HEK293T (cell line): ENCODE measurements around the gene INPP4B.

Source experiments
- ARNT ChIP-seq: fragments of 450-650 bp; IDR thresholded peaks from 2 replicates; pipeline ENCODE4 v1.6.1; 2017; ENCODE audit warnings: mild to moderate bottlenecking
- CTBP1 ChIP-seq: fragments of 450-650 bp; IDR thresholded peaks from 2 replicates; pipeline ENCODE4 v1.6.1; 2016; ENCODE audit warnings: borderline replicate concordance
- FOXA1 ChIP-seq: fragments of 450-650 bp; IDR thresholded peaks from 2 replicates; pipeline ENCODE4 v1.6.1; 2016; ENCODE audit warnings: mild to moderate bottlenecking
- NFRKB ChIP-seq: fragments of 450-650 bp; IDR thresholded peaks from 2 replicates; pipeline ENCODE4 v1.6.1; 2016; ENCODE audit warnings: mild to moderate bottlenecking, moderate library complexity
- TARDBP ChIP-seq: fragments of 450-650 bp; IDR thresholded peaks from 2 replicates; pipeline ENCODE4 v1.6.1; 2016
- ZNF384 ChIP-seq: fragments of 450-650 bp; IDR thresholded peaks from 2 replicates; pipeline ENCODE4 v1.6.1; 2016

DNA sequence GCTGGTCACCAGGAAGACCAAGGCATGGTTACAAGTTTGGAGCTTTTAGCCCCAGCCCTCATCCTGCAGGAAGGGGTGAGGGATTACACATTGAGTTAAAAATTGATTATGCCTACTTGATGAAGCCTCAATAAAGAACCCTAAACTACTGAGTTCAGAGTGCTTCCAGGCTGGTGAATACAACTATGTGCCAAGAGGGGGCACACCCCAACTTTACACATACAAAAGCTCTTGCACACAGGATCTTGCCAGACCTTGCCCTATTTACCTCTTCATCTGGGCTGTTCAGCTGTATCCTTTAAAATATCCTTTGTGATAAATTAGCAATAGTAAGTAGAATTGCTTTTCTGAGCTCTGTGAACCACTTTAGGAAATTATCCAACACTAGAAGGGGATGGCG, 489.3 kb downstream of the INPP4B start:
- TF ChIP-seq TARDBP (no peak), ARNT (no peak), CTBP1 (no peak), FOXA1 (no peak), ZNF384 (no peak), NFRKB (no peak)
